ENCODE results near the gene SBF2. TPM values are rescaled to one million over a fixed set of nuclear protein-coding genes. Genes with fewer than 3 reads are reported as not detected.
"Not testable (repeated sequence)": the region's sequence is repeated elsewhere in the genome, so short reads cannot be mapped to it uniquely, and the experiment has no call there.

Gene SBF2
- total RNA-seq, 1 donor from 2014 or later, result 38.5 TPM

GRCh38 chr11:10144954-10145353 lies 149.1 kb downstream of the SBF2 start:
- Histone ChIP-seq H3K27me3 (no peaks in the 10 kb centered on the region), H3K27ac (no peak overlapping the region), H3K36me3 (no peaks in the 10 kb centered on the region), H3K4me3 (no peak overlapping the region), H3K4me1 (no peaks in the 10 kb centered on the region), H3K9me3 (no peaks in the 10 kb centered on the region)
- TF ChIP-seq CTCF (IDR thresholded peaks at IDR 0.05), result no peak
- ATAC-seq, result no peak
- intact Hi-C loops (cut with DNase I), result no loop called here
- no peak for DNase-seq

GRCh38 chr11:10139656-10140055 lies 154.4 kb downstream of the SBF2 start:
- TF ChIP-seq CTCF (IDR thresholded peaks at IDR 0.05), result no peak
- no peaks in the 10 kb centered on the region for H3K9me3 ChIP-seq
- no peaks in the 10 kb centered on the region for H3K27me3 ChIP-seq
- no peak overlapping the region for H3K4me3 ChIP-seq
- no peaks in the 10 kb centered on the region for H3K4me1 ChIP-seq
- ATAC-seq (no peak), DNase-seq (no peak)
- intact Hi-C loops (cut with DNase I), result no loop called here
- H3K27ac ChIP-seq, result no peak overlapping the region
- H3K36me3 ChIP-seq, result no peaks in the 10 kb centered on the region

- no peak overlapping the region for H3K4me3 ChIP-seq
- intact Hi-C loops (cut with DNase I), result no loop called here
- H3K27ac ChIP-seq, result no peak overlapping the region
- H3K4me1 ChIP-seq, result no peaks in the 10 kb centered on the region
- no peaks in the 10 kb centered on the region for H3K27me3 ChIP-seq
- DNase-seq (no peak), ATAC-seq (no peak)
- H3K36me3 ChIP-seq, result no peaks in the 10 kb centered on the region
- H3K9me3 ChIP-seq, result no peaks in the 10 kb centered on the region
- no peak for TF ChIP-seq CTCF (IDR thresholded peaks at IDR 0.05)
Measured at GRCh38 chr11:10139143-10139542, 154.9 kb downstream of the SBF2 start.

- H3K4me1 ChIP-seq, result no peaks in the 10 kb centered on the region
- no peaks in the 10 kb centered on the region for H3K9me3 ChIP-seq
- H3K27ac ChIP-seq, result no peak overlapping the region
- intact Hi-C loops (cut with DNase I), result no loop called here
- no peak overlapping the region for H3K4me3 ChIP-seq
- DNase-seq, result no peak
- H3K27me3 ChIP-seq, result no peaks in the 10 kb centered on the region
- no peak for ATAC-seq
- no peak for TF ChIP-seq CTCF (IDR thresholded peaks at IDR 0.05)
- no peaks in the 10 kb centered on the region for H3K36me3 ChIP-seq
Measured at GRCh38 chr11:10134975-10135481, 159.0 kb downstream of the SBF2 start.

GRCh38 chr11:10134226-10134625 lies 159.8 kb downstream of the SBF2 start:
- H3K4me1 ChIP-seq; H3K4me3 ChIP-seq; H3K27ac ChIP-seq; H3K36me3 ChIP-seq; H3K9me3 ChIP-seq; DNase-seq; intact Hi-C loops (cut with DNase I); H3K27me3 ChIP-seq; ATAC-seq: not testable (repeated sequence)

GRCh38 chr11:10133251-10133650 lies 160.8 kb downstream of the SBF2 start:
- H3K4me1 ChIP-seq; intact Hi-C loops (cut with DNase I); DNase-seq; H3K27ac ChIP-seq; H3K36me3 ChIP-seq; H3K9me3 ChIP-seq; ATAC-seq; H3K4me3 ChIP-seq; H3K27me3 ChIP-seq: not testable (repeated sequence)

- intact Hi-C loops (cut with DNase I), result no loop called here
- Histone ChIP-seq H3K4me1 (no peaks in the 10 kb centered on the region), H3K27me3 (no peaks in the 10 kb centered on the region), H3K4me3 (no peak overlapping the region), H3K9me3 (no peaks in the 10 kb centered on the region), H3K36me3 (no peaks in the 10 kb centered on the region), H3K27ac (no peak overlapping the region)
- no peak for TF ChIP-seq CTCF (IDR thresholded peaks at IDR 0.05)
- DNase-seq (no peak), ATAC-seq (no peak)
Measured at GRCh38 chr11:10130875-10131274, 163.1 kb downstream of the SBF2 start.

GRCh38 chr11:10129184-10129583 lies 164.8 kb downstream of the SBF2 start:
- H3K36me3 ChIP-seq; H3K9me3 ChIP-seq; DNase-seq; ATAC-seq; H3K4me3 ChIP-seq; intact Hi-C loops (cut with DNase I); H3K27me3 ChIP-seq; H3K27ac ChIP-seq; H3K4me1 ChIP-seq: not testable (repeated sequence)

Measured in upper lobe of right lung (tissue), 1 donor.